HG02852 (cell line): Measurements from ENCODE around the gene KAT6B.

Experiments
- ATAC-seq: cut with Tn5 transposase; IDR thresholded peaks from one replicate; pipeline ENCODE4 v1.9.1; 2021; ENCODE audit warnings: mild to moderate bottlenecking, moderate library complexity; ENCODE audit not compliant: unreplicated experiment

KAT6B gene

DNA sequence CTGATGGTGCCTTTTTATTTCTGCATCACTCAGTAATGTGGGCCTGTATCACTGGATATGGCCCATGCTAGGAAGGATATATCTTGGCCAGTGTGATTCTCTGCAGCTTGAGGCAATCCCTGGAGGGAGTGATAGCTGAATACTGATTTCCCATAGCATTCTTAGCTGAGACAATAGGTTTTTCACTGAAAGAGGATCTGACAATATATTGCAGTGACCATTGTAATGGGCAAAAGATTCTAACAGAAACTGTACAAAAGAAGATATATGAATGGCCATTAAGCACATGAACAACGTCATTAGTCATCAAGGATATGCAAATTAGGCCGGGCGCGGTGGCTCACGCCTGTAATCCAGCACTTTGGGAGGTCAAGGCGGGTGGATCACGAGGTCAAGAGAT is 117.8 kb downstream of the KAT6B start:
- no peak for ATAC-seq

DNA sequence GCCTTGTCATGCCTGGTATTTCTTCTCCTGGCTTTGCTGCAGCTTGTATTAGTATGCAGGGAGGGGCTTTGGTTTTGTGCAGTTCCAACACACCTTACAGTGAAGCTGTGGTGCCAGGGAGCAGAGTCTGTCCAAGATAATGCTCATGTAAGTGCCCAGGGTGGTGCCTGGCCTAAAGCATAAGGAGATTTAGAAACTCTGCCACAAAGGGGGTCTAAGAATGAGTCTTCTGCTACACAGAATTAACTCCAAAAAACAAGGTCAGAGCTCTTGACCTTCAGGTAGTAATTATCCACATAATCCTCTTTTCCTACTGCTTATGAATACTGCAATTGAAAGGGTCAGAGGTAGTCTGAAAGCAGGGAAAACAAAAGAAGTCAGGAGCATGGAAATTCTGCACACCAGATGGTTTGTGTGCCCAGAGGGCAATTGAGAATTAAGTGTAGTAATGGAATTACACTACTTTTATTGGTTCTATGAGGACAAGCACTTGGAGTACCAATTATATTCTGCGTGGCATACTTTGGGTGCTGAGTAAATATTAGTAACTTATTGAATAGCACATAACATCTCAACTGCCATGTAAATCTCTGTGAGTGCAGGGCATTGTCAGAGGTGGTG is 121.5 kb downstream of the KAT6B start:
- ATAC-seq, result no peak

DNA sequence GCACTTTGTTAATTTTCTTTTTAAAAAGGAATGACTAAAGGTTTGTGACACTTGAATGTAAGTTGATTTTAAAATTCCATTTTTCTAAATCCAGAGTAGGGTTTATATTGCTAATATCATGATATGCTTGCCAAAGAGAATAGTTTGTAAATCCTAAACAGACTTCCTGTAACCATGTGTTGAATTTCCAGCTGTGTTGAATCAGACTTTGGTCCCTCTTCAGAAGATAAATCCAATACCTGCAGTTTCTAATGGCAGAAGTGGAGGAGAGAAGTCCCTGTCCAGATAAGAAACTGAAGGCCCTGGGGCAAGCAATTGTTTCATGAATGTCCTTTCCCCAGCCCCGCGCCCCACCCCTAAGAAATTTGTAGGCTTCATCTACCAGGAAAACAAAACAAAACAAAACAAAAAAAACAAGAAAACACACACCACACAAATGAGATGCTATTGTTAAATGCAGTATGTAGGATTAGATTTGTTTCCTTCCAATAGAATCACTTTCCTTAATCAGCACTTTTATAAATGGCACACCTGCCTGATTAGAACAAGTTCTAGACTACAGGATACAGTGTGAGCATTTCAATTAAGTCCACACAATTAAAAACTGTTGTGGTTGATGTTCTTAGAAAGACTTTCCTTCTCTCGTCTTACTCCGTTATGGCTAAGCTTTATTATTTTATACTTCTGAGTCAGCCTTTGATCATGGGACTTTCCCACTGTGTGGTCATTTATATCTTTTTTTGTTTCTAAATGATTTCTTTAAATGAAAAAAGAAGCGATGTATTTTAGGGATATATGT is 122.8 kb downstream of the KAT6B start:
- ATAC-seq, result no peak

DNA sequence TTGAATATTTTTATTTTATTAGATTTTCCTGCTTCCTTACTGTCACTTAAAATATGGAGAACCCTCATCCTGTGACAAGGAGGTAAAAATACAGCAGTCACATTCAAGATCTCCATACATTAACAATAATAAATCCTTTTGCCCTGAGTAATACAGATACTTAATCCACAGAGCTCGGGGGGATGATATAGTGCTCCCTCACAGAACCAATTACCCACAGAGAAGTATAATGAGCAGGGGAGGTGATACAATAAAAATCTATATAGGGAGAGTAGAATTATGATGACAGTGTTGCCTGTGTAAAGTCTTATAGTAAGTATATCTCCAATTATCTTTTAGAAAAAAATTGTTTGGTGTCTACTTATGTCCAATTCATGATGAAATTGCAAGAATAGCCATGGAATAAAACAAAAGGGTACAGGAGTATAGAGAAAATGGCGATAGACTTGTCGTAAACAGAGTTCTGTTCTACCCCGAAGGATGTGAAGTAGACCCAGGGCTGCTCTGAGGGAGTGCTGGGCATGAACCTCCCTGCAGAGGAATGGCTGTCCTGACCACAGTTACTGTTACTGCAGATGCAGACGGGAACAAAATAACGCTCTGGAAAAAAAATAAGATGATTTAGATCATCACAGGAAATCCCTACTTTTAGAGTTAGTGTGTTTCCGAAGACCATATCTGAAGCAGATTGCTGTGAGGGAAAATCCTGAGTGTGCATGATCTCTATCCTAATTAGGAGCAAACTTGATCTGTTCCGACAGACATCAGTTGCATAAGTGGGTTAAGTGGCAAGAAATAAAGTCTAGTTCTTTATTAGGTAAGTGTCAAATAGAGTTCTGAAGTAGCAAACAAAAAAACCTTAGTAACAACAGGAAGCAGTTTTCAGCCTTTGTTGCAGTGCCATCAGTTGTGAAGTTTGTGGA is 123.7 kb downstream of the KAT6B start:
- ATAC-seq, result no peak

DNA sequence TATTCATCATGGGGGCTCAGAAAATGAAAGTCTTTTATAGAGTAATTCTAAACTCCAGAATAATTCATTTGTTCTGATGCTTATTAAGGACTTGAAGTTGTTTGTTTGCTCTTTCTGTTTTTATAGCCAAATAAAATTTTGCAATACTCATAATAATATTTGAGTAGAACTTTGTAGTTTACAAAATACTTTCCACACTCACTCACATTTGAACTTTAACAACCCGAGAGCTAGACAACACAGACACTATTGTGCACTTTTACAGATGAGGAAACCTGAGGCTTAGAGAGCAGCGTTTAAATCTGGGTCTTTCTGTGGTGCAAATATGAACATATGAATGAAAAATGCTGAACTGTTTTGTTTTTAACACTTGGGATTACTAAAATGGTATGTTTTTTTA is 126.8 kb downstream of the KAT6B start:
- ATAC-seq, result no peak

DNA sequence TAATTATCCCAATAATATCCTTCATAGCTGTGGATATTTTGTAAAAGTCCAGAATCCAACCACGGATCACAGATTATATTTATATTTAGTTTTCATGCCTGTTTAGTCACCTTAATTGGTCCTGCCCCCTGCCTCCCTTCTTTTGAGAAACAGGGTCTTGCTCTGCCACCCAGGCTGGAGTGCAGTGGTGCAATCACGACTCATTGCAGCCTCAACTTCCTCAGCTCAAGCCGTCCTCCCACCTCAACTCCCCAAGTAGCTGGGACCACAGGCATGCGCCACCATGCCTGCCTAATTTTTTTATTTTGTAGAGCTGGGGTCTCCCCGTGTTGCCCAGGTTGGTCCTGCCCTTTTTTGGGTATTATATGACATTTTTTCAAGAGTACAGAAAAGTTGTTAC is 129.4 kb downstream of the KAT6B start:
- no peak for ATAC-seq

DNA sequence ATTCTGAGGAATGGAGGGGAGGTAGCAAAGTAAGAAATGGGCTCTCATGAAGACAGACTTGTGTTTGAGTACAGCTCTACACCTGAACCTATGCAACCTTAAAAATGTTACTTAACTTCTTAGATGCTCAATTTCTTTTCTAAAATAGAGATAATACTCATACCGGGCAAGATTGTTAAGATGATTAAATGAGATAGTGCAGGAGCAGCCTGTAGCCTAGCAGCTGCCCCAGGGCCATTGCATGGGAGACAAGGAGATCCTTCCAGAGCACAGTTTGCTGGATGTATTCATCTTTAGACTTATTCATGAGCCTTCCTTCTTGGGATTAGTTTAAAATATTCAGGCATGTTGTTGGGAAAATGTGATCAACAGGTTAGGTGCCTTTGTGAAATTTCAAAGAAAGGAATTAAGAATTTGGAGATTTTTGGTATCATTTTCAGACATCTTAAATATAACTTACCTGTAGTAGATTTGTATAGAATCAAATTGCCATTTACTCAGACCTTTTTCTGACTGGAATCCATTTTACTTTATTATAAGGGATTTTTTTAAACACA is 130.2 kb downstream of the KAT6B start:
- no peak for ATAC-seq

DNA sequence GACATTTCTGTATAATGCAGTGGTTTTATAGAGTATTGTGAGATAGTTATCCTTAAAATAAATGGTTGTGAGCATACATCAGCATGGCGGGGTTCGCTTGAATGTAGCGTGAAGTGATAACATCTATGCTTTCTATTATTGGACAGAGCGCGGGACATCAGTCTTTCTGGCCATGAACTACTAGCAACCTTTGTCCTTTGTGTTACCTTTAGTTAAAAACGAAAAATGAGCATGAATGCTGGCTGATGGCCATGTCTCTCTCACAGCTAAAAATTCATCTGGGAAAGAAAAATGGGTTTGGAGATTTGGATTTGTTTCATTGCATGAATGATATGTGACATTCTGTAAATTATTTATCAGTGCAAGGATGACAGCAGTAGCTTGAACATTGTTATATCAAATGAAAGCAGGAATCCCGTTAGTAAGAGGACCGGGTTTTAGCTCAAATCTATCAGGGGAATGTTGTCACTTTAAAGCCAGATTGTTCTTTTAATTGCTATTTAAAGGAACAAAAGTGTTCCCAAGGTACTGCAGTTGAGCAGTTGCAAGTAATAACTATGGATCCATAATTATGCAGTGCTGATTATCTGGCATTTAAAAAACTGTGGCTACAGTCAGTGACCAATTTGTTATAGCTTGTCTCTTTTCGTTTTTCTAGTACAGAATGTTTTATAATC is 131.0 kb downstream of the KAT6B start:
- ATAC-seq, result no peak

DNA sequence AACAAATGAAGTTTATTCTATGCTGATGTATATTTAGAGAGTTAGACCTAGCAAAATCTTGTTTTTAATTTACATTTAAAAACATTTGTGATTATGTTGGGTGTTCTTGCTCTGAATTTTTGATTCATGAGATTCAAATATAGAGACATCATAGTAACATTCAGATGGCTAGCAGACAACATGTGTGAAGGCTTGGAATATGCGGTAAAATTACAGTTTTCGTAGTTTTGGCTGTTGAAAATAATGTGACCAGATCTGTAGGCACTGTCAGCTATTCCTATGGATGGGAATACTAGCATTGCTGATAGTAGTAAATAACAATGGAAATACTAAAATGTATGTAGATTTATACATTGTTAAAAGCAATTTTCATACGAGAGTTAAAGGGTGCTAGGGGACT is 131.9 kb downstream of the KAT6B start:
- no peak for ATAC-seq

DNA sequence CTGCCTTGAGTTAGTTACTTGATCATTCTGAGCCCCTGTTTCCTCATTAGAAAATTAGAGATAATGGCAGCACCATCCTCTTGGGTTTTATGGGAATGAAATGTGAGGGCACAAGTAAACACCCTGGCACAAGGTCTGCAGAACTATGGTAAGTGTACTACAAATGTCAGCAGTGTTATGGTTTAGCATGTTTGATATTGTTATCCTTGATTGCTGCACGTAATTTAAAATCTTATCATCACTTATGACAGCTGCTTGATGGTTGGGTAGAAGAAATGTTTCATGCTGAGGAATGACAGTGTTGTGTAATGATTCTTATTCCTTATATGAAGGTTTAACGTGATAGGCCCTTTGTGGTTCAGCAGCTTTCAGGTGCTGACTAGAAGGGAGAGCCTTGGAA is 134.3 kb downstream of the KAT6B start:
- ATAC-seq, result no peak

DNA sequence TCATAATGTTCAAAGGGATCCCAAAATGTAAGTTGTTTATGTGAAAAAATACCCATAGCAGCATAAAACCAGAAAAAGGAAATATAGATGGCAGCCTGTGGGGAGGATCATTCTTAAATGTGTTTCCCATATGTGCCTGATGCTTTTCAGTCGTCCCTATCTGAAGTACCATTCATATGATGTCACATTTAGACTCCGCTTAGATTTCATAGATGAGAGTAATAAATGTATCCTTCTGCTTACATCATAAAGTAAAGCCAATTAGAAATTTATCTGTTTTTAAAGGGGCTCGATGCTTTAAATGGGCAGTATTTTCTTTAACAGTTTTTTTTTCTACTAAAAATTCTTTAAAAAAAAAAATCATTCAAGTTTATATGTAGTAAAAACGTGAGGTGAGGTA is 136.1 kb downstream of the KAT6B start:
- no peak for ATAC-seq

DNA sequence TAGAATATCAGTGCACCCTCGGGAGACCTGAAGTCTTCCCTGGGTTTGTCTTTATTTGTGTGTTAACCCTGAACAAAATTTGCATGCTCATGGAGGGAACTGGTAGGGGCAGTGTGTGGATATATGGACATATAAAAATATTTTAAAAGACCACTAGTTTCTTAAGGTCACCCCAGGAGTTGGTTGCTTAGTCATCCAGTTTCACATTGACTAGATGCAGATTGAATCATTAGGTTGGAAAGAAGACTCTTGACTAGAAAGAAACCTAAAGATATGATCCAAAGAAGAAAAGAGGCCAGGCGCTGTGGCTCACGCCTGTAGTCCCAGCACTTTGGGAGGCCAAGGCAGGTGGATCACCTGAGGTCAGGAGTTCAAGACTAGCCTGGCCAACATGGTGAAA is 137.1 kb downstream of the KAT6B start:
- ATAC-seq, result no peak

DNA sequence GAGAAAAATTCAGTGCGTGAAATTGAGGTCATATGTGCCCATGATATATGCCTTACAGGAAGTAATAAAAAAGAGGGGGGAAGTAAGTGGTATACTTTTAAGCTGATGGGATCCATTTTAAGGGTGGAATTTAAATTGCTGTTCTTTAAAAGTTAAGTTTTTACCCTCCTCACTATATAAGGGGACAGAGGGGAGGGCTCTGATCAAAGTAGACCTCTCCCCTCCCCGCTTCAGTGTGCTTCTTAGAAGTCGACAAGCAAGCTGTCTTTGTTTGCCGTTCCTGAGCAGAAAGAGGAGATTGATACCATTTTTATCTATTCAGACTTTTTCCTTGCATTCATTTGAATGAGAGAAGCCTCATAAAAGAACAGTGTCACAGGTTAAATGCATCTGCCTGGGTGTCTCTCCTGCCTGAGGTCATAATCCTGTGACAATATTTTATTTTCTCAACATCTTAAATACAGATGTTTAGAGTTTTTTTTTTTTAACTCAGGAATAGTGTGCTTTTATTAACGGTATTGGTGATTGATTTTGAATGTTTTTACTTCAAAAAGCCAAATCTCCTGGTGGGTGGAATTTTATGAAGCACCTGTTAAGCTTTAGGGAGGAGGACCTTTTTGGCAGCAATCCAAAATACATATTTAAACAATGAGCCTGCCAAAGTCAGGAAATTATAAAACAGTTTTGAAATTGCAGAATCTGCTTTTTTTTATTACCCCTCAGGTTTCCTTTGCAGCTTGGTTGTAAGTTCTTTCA is 141.7 kb downstream of the KAT6B start:
- no peak for ATAC-seq

DNA sequence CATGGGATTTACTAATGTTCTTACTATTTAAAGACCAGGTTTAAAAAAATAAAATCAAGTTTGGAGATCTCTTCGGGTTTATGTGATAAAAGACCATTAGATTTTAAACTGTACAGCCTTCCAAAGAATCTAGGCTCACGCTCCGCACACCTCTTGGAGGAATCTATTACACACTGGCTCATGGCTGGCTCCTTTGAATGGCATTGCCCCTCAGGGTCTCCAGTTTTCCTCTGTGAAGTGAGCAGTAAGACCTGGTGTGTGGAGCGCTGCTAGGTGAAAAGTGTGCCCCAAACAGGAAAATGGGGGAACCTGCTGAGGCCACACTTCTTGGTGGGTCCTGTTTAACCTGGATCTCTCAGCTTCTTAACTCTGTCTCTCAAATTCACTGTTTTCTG is 142.3 kb downstream of the KAT6B start:
- ATAC-seq, result no peak

DNA sequence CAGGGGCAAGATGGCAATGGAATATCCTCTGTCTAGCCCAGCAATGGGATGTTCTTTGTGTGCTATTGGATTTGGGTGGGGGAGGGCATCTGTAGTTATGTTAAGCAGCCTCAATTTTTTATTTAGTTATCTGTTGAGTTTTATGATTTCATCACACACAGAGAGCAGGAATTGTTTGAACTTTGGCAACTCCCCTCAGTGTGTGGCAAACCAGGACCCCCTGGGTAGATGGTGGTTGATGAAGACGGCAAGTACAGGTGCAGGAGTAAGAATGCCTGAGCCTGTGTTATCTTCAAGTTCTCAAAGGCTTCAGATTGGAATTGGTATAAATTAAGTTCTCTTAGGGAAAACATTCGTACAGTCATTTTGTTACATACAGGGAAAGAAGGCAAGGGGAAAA is 142.7 kb downstream of the KAT6B start:
- ATAC-seq, result no peak

DNA sequence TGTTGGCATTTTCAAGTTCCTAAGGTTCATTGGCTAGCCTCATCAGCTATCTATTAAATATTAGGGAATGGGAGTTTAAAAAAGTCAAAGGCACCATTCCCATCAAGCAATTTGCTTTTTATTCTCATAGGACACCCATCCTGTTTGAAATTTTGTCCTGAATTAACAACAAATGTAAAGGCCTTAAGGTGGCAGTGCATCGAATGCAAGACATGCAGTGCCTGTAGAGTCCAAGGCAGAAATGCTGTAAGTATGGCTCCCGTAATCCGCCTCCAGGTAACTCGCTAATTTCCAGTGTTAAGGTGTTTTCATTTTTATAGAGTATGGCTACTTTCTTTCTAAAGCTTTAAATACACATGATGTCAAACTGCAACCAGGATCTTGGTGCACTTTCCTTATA is 143.1 kb downstream of the KAT6B start:
- no peak for ATAC-seq

DNA sequence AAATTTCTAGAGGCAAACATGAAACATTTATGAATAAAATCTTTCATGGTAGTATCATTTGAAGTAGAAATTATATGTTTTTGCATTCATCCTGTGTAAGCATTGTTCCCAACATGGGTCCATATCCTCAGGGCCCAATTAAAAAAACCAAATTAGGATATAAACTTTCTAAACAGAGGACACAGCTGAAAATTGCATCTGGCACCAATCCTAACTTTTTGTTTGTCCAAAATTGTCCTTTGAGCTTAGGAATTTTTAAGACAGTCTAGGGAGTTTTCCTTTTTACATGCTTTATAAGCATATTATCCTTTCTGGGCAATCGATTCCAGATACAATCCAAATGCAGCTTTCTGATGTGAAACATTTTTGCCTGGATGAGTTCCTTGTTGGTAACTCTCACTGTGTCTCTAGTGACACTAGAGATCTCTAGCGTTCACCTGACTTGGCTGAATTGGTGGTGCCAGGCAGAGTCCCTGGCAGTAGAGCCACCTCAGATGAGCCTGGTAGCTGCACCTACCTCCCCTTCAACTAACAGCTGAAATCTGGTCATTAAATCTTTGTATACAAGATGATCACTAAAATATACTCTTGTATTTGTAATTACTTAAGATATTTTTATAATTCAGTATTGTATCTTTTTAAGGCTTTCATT is 147.5 kb downstream of the KAT6B start:
- no peak for ATAC-seq

DNA sequence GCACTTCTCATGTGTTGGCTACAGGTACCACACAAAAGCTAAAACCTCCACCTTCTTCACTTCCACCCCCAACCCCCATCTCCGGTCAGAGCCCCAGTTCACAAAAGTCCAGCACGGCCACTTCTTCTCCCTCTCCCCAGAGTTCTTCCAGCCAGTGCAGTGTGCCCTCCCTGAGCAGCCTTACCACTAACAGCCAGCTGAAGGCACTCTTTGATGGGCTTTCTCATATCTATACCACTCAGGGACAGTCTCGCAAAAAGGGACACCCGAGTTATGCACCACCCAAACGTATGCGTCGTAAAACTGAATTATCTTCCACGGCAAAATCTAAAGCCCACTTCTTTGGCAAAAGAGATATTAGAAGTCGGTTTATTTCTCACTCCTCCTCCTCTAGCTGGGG is 149.4 kb downstream of the KAT6B start:
- ATAC-seq, result no peak

DNA sequence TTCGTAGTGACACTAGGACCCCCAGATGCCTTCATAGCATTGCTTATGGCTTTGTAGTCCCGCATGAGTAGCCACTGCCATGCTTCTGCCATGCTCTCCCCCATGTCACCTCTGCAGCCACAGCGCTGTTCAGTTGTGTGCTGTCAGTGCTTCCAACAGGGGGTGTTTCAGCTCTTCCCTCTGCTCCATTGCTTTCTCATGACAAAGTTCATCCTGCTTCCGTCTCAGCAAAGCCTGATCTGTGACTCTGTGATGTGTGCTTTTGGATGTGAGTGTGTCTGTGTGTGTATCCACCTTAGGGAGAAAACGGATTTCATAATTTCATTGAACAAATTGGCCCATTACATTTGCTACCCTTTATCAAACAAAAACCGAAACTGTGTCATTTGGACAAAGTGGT is 150.2 kb downstream of the KAT6B start:
- ATAC-seq, result no peak

DNA sequence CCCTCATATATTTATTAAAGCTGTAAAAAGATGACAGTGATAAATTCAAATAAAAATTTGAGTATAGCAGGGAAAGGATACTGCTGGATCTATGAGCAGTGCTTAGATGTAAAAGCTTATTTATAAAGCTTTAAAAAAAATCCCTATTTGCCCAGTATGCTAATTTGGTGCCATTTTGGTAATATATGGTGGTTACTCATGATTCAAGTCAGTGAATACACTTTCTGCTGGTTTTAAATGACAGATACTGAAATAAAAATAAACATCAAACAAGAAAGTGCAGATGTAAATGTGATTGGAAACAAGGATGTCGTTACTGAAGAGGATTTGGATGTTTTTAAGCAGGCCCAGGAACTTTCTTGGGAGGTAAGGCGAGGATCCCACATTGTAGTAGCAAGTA is 150.7 kb downstream of the KAT6B start:
- ATAC-seq, result no peak
